ENCODE measurements around the gene AFF3.

The AFF3 gene

DNA sequence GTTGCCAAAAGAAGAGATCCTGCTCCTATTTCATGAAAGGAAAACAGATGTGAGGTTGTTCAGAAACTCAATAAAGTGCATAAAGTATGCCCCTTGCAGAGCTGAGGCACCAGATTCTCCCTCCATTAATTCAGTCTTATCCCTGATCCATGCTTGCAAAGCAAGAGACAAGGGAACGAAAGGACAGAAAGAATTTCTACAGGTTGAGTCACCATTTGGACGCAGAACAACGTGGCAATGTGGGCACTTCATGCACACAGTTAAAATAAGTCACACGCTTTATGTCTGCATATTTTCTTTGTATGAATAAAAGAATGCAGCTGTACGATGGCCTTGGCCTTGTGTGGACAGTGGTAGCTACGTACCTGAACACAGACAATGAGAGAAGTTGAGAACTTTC, 330.8 kb downstream of the AFF3 start:
- Mint-ChIP-seq H3K27me3 (ENCODE audit: low read depth, poor library complexity) (peaks cover 8% of the 10 kb centered on the region), H3K36me3 (ENCODE audit: low read depth) (peaks cover 42% of the 10 kb centered on the region), H3K4me3 (no peak overlapping the region), H3K9me3 (peaks cover 13% of the 10 kb centered on the region), H3K4me1 (peaks cover 40% of the 10 kb centered on the region), H3K27ac (no peak overlapping the region)
- no peak for DNase-seq
- TF ChIP-seq, protein P1, sequence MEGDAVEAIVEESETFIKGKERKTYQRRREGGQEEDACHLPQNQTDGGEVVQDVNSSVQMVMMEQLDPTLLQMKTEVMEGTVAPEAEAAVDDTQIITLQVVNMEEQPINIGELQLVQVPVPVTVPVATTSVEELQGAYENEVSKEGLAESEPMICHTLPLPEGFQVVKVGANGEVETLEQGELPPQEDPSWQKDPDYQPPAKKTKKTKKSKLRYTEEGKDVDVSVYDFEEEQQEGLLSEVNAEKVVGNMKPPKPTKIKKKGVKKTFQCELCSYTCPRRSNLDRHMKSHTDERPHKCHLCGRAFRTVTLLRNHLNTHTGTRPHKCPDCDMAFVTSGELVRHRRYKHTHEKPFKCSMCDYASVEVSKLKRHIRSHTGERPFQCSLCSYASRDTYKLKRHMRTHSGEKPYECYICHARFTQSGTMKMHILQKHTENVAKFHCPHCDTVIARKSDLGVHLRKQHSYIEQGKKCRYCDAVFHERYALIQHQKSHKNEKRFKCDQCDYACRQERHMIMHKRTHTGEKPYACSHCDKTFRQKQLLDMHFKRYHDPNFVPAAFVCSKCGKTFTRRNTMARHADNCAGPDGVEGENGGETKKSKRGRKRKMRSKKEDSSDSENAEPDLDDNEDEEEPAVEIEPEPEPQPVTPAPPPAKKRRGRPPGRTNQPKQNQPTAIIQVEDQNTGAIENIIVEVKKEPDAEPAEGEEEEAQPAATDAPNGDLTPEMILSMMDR (IDR thresholded peaks at IDR 0.05) = no peak

DNA sequence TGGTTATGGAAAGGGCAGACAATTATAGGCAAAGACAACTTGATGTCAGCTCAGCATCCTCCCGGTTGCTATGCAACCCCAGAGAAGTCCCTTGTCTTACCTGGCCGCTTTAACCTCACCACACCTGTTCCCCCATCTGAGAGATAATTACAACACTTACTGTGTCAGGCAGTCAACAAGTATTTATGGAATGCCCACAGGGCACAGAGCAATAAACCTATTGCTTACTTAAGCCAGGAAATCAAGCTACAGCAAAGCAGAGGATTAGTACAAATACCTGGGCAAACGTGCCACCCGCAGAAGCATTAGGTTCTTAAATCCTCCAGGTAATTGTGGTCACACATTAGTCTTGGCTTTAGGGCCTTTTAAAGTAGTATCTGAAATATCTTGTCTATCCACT, 332.2 kb downstream of the AFF3 start:
- DNase-seq = no peak
- Mint-ChIP-seq H3K4me3 (no peak overlapping the region), H3K4me1 (peaks cover 40% of the 10 kb centered on the region), H3K27me3 (ENCODE audit: low read depth, poor library complexity) (peaks cover 8% of the 10 kb centered on the region), H3K27ac (no peak overlapping the region), H3K36me3 (ENCODE audit: low read depth) (peaks cover 42% of the 10 kb centered on the region), H3K9me3 (peaks cover under 1% of the 10 kb centered on the region)
- TF ChIP-seq, protein P1 (IDR thresholded peaks at IDR 0.05) = no peak

DNA sequence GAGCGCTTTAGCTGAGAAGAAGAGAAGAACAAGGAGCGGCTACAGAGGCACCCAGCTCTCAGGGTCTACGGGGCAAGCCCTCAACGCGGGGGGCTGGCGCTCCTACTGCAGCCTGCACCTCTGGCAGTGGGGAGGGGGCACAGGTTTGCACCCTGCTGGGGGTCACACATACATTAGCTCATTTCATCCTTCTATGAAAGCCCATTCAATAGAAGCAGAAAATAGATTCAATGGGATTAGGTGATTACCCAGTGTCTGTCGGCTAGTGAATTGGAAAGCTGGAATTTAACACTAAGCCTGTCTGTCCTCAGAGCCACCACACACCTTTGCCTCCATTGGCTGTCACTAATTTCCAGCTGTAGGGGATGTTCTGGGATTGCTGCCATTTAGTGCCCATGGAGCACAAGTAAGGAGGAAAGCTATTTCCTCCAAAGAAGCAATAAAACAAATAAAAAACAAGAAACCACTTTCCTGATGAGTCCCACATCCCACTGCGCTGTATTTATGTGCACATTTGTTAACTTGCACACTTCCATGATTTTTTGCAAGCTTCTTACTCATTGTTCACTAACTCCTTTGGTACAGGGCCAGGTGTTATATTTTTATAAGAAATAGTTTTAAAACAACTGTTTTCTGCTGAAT, 333.0 kb downstream of the AFF3 start:
- H3K27ac Mint-ChIP-seq = peak overlapping the region; percentile 61
- TF ChIP-seq, protein P1 (IDR thresholded peaks at IDR 0.05) = no peak
- H3K4me3 Mint-ChIP-seq = no peak overlapping the region
- DNase-seq = no peak
- peaks cover 40% of the 10 kb centered on the region for H3K4me1 Mint-ChIP-seq
- H3K36me3 Mint-ChIP-seq (ENCODE audit: low read depth) = peaks cover 46% of the 10 kb centered on the region
- peaks cover 8% of the 10 kb centered on the region for H3K27me3 Mint-ChIP-seq (ENCODE audit: low read depth, poor library complexity)
- no peaks in the 10 kb centered on the region for H3K9me3 Mint-ChIP-seq

- Mint-ChIP-seq H3K36me3 (ENCODE audit: low read depth) (peaks cover 50% of the 10 kb centered on the region), H3K4me3 (no peak overlapping the region), H3K9me3 (peaks cover 8% of the 10 kb centered on the region), H3K4me1 (peaks cover 40% of the 10 kb centered on the region), H3K27me3 (ENCODE audit: low read depth, poor library complexity) (peaks cover 8% of the 10 kb centered on the region), H3K27ac (peak overlapping the region; percentile 61)
- no peak for DNase-seq
- TF ChIP-seq, protein P1 (IDR thresholded peaks at IDR 0.05) = no peak
These were observed 333.8 kb downstream of the AFF3 start for GRCh38 chr2:99808361-99809200.

DNA sequence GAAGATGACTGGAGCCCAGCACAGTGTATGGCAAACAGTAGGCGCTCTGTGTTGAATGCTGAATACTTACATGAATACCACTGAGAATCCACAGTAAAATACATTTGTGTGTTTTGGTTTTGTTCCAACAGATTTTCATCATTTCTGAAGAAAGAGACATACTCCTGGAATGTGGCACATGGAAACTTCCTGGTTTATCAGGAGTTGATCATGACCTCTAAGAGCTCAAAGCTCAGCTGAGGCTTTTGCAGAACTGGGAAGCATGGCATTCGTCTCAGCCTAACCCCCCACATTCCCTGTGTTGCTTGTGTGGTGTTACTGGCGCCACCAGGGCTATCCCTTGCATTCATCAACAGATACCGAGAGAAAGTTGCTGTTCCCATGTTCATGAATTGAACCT, 335.6 kb downstream of the AFF3 start:
- H3K9me3 Mint-ChIP-seq = peaks cover 14% of the 10 kb centered on the region
- TF ChIP-seq, protein P1 (IDR thresholded peaks at IDR 0.05) = no peak
- no peak overlapping the region for H3K4me3 Mint-ChIP-seq
- peaks cover 43% of the 10 kb centered on the region for H3K4me1 Mint-ChIP-seq
- peak overlapping the region; percentile 40 for H3K27ac Mint-ChIP-seq
- no peak for DNase-seq
- peaks cover 60% of the 10 kb centered on the region for H3K36me3 Mint-ChIP-seq (ENCODE audit: low read depth)
- H3K27me3 Mint-ChIP-seq (ENCODE audit: low read depth, poor library complexity) = peaks cover 7% of the 10 kb centered on the region
